SK-N-SH treated with all-trans-retinoic acid at 6 μM for 48 hours (cell line): Measurements from ENCODE around the gene HNRNPH2.

Experiments used
- CREB5 ChIP-seq: fragments of 250-450 bp; sonication (Bioruptor Pico); IDR thresholded peaks from 2 replicates; pipeline ENCODE4 v1.5.1; 2020; ENCODE audit warnings: low read depth, mild to moderate bottlenecking, moderate library complexity
- RARB ChIP-seq: fragments of 250-450 bp; sonication (Bioruptor Pico); IDR thresholded peaks from 2 replicates; pipeline ENCODE4 v1.8.0; 2021; ENCODE audit warnings: mild to moderate bottlenecking, moderate library complexity
- SNAI2 ChIP-seq: fragments of 250-450 bp; sonication (Bioruptor Pico); IDR thresholded peaks from 2 replicates; pipeline ENCODE4 v1.5.0; 2020; ENCODE audit warnings: mild to moderate bottlenecking, moderate library complexity
- ZFP30 ChIP-seq: fragments of 450-650 bp; formaldehyde crosslinking; IDR thresholded peaks from 2 replicates; pipeline ENCODE4 v1.5.0; 2022; ENCODE audit warnings: mild to moderate bottlenecking, moderate library complexity
- ZNF8 ChIP-seq: fragments of 450-650 bp; formaldehyde crosslinking; IDR thresholded peaks from 2 replicates; pipeline ENCODE4 v1.5.0; 2020; ENCODE audit warnings: mild to moderate bottlenecking, moderate library complexity

- TF ChIP-seq RARB (CRISPR knock-in tag) = no peak
- TF ChIP-seq CREB5 (CRISPR knock-in tag) = no peak
- no peak for TF ChIP-seq SNAI2 (CRISPR knock-in tag)
- no peak for TF ChIP-seq ZFP30
- TF ChIP-seq ZNF8 = no peak
Measured at GRCh38 chrX:101385795-101386541, 22.1 kb upstream of the HNRNPH2 start, which contains the start of gene BTK.
